Measurements from ENCODE around the gene PARD6G. TPM values are rescaled to one million over a fixed set of nuclear protein-coding genes. Genes with fewer than 3 reads are reported as not detected.

PARD6G gene
- polyA plus RNA-seq, 1 of the 3 experiments (the other 2 are of a cell fraction) = 4.3 TPM

- whole genome bisulfite sequencing (ENCODE audit: low lambda C conversion rate) = 83% methylated on average over 18 of the region's 18 CpGs
- no peak overlapping the region for H3K4me3 ChIP-seq (ENCODE audit: low read depth in 2 of 2, low read length in 1 of 2)
- no peak overlapping the region for H2AFZ ChIP-seq (ENCODE audit: low read depth)
- no peak overlapping the region for H3K4me2 ChIP-seq
- no peak overlapping the region for H3K9ac ChIP-seq
- H3K79me2 ChIP-seq (ENCODE audit: insufficient read depth) = no peaks in the 10 kb centered on the region
- POLR2A ChIA-PET = interaction anchor here (0.6 kb wide), 1 partner anchor 14 kb away, joined by 5 read pairs; no protein-coding TSS in a partner anchor
- H3K9me2 ChIP-seq = no peaks in the 10 kb centered on the region
- H3K36me3 ChIP-seq (replicated peaks in 1 of 2; ENCODE audit: control insufficient read depth in 1 of 2, insufficient read depth in 2 of 2, low read length in 1 of 2) = no peaks in the 10 kb centered on the region
- DNase-seq = no peak
- H3K27me3 ChIP-seq (ENCODE audit: insufficient read depth) = no peaks in the 10 kb centered on the region
- TF ChIP-seq REST (IDR thresholded peaks at IDR 0.05; ENCODE audit: low read depth, low read length) (no peak), NRF1 (IDR thresholded peaks at IDR 0.05; ENCODE audit: low read depth, low read length) (no peak), CHD2 (IDR thresholded peaks at IDR 0.05; ENCODE audit: low read length, partially characterized antibody) (no peak), ELF1 (IDR thresholded peaks at IDR 0.05) (no peak), TAF1 (IDR thresholded peaks at IDR 0.05; ENCODE audit: borderline replicate concordance, low read depth, low read length) (no peak), RAD21 (IDR thresholded peaks at IDR 0.05; ENCODE audit: low read length) (no peak), PBX3 (IDR thresholded peaks at IDR 0.05) (no peak), RXRA (IDR thresholded peaks at IDR 0.05; ENCODE audit: borderline replicate concordance, low read depth) (no peak), SMC3 (IDR thresholded peaks at IDR 0.05; ENCODE audit: low read depth, low read length) (no peak), GATA2 (CRISPR knock-in tag; IDR thresholded peaks at IDR 0.05) (no peak), GABPA (IDR thresholded peaks at IDR 0.05; ENCODE audit: low read depth) (no peak), RFX5 (IDR thresholded peaks at IDR 0.05; ENCODE audit: low read length) (no peak), ZBTB33 (IDR thresholded peaks at IDR 0.05; ENCODE audit: borderline replicate concordance, low read depth) (no peak), YY1 (IDR thresholded peaks at IDR 0.05; ENCODE audit: low read depth) (no peak), USF1 (IDR thresholded peaks at IDR 0.05; ENCODE audit: borderline replicate concordance, low read depth) (no peak), POLR2AphosphoS5 (IDR thresholded peaks at IDR 0.05; ENCODE audit: low read depth, low read length) (no peak)
- H3K4me1 ChIP-seq (ENCODE audit: control insufficient read depth in 1 of 2, insufficient read depth in 2 of 2, low read depth in 1 of 2, low read length in 1 of 2) = no peaks in the 10 kb centered on the region
- CTCF ChIA-PET = interaction anchor here (1.0 to 4.2 kb wide), 3 partner anchors 8 to 80 kb away, joined by 3 to 19 read pairs (median 6); no protein-coding TSS in a partner anchor
- H3K27ac ChIP-seq (ENCODE audit: low read depth in 2 of 2, low read length in 1 of 2) = no peak overlapping the region
- H3F3A ChIP-seq (replicated peaks; ENCODE audit: insufficient read depth) = no peaks in the 10 kb centered on the region
- no peaks in the 10 kb centered on the region for H3K9me3 ChIP-seq
- H4K20me1 ChIP-seq (ENCODE audit: insufficient read depth) = no peaks in the 10 kb centered on the region
Measured at GRCh38 chr18:80175451-80176204, 71.7 kb downstream of the PARD6G start.

Data from SK-N-SH (cell line).